ENCODE measurements around the gene EHD4.

Gene EHD4

GRCh38 chr15:41858756-41859155, 113.6 kb downstream of the EHD4 start:
- no peak for DNase-seq (ENCODE audit: low read depth)

DNA sequence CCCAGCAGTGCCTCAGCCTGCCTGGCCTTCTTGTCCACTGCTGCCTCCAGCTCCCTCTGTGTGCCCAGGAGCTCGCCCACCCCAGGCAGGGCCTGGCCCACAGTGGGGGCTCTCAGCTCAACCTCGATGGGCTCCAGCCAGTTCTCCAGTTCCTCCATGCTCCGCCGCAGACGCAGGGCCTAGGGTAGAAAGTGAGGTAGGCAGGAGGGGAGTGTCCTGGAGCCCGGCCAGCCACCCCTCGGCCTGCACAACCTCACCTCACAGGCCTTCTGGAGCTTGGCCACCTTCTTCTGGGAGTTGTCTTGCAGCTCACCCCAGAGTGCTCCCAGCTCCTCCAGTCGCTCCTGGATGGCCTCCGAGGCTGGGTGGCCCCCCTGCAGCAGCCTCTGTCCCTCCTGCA, 115.0 kb downstream of the EHD4 start:
- DNase-seq (ENCODE audit: low read depth) = no peak

GRCh38 chr15:41856716-41857115, 115.6 kb downstream of the EHD4 start:
- DNase-seq (ENCODE audit: low read depth) = no peak

DNA sequence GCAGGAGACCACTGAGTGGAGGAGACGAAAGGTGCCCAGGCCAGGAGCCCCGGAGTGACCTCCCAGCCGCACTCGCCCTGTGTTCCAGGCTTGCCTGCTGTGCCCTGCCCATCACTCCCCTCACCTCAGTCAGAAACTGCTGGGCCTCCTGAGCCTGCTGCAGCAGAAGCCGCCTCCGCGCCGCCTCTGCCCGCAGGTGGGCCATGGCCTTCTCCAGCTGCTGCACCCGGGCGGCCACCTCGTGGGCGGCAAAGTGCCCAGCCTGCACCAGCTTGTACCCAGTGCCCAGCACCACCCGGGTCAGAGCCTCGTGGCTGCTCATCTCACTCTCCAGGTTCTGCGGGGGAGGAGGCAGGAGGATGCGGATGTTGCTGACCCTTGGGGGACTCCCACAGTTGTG, 116.1 kb downstream of the EHD4 start:
- DNase-seq (ENCODE audit: low read depth) = no peak

- no peak for DNase-seq (ENCODE audit: low read depth)
These were observed 116.9 kb downstream of the EHD4 start for GRCh38 chr15:41855261-41855961.

DNA sequence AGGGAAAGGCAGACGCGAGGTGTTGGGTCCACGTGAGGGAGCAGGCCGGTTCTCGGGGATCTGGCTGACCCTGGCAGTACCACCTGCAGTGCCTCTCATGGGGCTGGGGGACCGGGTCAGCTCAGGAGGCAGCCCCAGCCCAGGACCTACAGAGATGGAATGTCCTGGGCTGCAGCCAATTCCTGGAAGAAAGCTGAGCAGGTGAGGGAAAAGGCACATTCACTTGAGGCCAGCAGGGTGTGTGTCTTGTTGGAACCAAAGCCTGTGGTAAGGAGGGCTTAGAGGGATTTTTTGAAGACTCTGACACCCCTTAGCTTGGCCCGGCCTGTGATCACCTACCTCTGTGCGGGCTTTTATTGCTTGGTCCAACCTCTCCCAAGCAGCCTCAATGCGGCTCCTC, 117.9 kb downstream of the EHD4 start:
- DNase-seq (ENCODE audit: low read depth) = no peak

GRCh38 chr15:41853831-41854230, 118.5 kb downstream of the EHD4 start:
- DNase-seq (ENCODE audit: low read depth) = no peak

- DNase-seq (ENCODE audit: low read depth) = no peak
These were observed 119.4 kb downstream of the EHD4 start for GRCh38 chr15:41852736-41853590.

GRCh38 chr15:41851755-41852370, 120.5 kb downstream of the EHD4 start:
- no peak for DNase-seq (ENCODE audit: low read depth)

DNA sequence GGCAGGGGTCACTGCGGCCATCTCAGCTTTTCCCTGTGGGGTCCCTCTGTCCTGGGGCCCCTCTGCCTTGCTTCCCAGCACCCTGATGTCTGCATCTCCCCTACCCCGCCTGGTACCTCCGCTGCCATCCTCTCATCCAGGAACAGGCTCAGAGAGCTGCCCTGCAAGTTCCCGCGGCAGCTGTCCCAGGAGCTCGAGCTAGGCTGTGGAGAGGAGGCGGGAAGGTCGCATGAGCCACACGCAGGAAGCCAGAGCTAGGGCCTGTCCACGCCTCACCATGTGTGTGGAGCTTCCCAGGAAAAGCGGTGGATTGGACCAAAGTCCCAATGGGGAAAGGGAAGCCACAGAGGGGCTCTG, 121.2 kb downstream of the EHD4 start:
- DNase-seq (ENCODE audit: low read depth) = no peak

DNA sequence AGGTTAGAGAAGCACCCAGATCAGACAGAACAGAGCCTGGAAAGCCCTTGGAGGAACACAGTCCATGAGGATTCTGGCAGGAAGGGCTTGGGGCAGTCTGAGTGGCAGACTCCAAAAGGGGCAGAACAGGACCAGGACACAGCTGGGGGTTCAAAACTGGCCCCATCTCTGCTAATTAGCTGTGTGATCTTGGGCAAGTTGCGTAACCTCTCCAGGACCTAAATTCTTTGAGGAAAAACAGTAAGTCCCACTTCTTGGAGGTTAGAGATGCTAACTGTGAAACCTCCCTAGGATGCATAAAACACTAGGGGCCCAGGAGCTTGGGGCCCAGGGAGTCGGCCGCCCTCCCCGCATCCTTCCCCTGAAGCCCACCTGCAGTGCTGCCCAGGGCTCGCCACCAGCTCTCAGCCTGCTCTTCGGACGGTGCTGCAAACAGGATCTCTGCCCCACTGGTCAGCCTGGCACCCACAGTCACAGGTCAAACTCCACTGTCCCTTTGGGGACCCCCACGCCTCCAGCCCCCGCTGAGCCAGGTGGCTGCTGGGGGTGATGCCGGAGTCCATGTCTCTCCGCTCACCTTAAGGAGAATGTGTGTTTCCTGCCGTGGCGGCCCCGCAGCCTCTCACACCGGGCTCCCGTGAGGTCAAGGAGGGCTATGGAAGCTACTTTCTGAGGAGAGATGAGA, 121.7 kb downstream of the EHD4 start:
- no peak for DNase-seq (ENCODE audit: low read depth)

DNA sequence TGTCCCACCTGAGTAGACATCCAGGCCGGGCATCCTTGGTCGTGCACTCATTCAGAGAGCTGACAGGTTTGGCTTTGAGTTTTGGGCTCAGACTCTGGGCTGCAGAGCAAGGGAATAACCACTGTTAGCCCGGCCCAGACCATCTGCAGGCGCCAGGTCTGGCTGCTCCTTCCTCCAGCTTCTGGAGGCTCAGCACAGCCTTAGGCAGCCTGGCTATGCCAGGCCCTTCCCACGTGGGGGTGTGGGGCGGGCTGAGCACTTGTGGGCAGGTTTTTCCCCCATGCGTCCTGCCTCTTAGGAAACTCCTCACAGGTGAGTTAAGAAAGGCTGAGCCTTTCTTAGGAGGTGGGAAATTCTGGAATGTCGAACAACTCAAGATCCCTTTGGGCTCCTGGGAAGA, 122.5 kb downstream of the EHD4 start:
- DNase-seq (ENCODE audit: low read depth) = no peak

DNA sequence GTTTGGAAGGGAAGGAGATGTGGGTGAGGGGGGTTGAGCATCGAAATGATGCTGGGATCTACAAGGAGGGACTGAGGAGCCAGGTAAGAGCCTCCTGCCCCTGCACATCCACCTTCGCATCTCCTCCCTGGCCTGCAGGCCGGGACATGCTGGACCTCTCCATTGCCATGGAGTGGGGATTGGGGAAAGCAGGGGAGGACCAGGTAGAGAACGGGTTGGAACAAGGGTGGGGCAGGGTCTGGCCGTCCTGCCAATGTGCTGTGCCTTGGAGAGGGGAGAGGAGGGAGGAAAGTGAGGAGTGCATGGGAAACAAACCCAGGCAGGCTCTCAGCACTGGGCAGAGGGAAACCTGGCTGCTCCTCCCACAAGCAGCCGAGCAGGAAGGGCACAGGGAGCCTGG, 123.2 kb downstream of the EHD4 start:
- DNase-seq (ENCODE audit: low read depth) = no peak

DNA sequence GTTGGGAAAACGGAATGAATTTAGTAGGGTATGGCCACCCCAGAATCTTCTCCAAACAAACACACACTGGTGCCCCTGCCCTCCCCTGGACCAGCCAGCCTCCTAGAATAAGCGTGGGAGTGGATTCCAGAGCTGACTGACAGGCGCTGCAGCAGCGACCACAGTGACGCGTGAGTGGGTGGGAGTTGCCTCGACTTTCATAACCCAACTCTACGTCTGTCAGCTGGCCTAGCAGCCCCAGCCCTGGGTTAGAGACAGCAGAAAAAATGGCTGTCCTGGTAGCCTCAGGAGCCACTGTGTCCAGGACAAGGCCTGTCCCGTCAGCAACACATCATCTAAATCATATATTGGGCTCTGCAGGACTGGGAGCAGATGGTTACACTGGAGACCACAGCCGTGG, 123.7 kb downstream of the EHD4 start:
- no peak for DNase-seq (ENCODE audit: low read depth)

- DNase-seq (ENCODE audit: low read depth) = no peak
These were observed 124.4 kb downstream of the EHD4 start for GRCh38 chr15:41847981-41848380.

- no peak for DNase-seq (ENCODE audit: low read depth)
These were observed 125.2 kb downstream of the EHD4 start for GRCh38 chr15:41847206-41847605.

Measured in activated T-cell treated with anti-CD3 and anti-CD28 coated beads for 1 hour (primary cell).